Ishikawa (cell line): Measurements from ENCODE around the gene MAGI2.

Source experiments
- CEBPB ChIP-seq: IDR thresholded peaks from 2 replicates; pipeline ENCODE4 v1.6.1; 2012
- CREB1 ChIP-seq: IDR thresholded peaks from 2 replicates; pipeline ENCODE4 v1.6.1; 2012; ENCODE audit warnings: low read depth
- EGR1 ChIP-seq: IDR thresholded peaks from 2 replicates; pipeline ENCODE4 v1.6.1; 2012
- EP300 ChIP-seq: IDR thresholded peaks from 2 replicates; pipeline ENCODE4 v1.6.1; 2012; ENCODE audit warnings: borderline replicate concordance
- FOXM1 ChIP-seq: IDR thresholded peaks from 2 replicates; pipeline ENCODE4 v1.6.1; 2012; ENCODE audit warnings: low read depth, borderline replicate concordance
- MAX ChIP-seq: IDR thresholded peaks from 2 replicates; pipeline ENCODE4 v1.6.1; 2012
- NFIC ChIP-seq: IDR thresholded peaks from 2 replicates; pipeline ENCODE4 v1.6.1; 2012
- RAD21 ChIP-seq: IDR thresholded peaks from 2 replicates; pipeline ENCODE4 v1.6.1; 2012; ENCODE audit warnings: low read depth
- REST ChIP-seq: IDR thresholded peaks from 2 replicates; pipeline ENCODE4 v1.6.1; 2012; ENCODE audit warnings: low read depth, mild to moderate bottlenecking
- TAF1 ChIP-seq: IDR thresholded peaks from 2 replicates; pipeline ENCODE4 v1.6.1; 2012; ENCODE audit warnings: low read depth, mild to moderate bottlenecking
- TCF12 ChIP-seq: IDR thresholded peaks from 2 replicates; pipeline ENCODE4 v1.6.1; 2012; ENCODE audit warnings: low read depth
- TEAD4 ChIP-seq: IDR thresholded peaks from 2 replicates; pipeline ENCODE4 v1.6.1; 2012
- USF1 ChIP-seq: IDR thresholded peaks from 2 replicates; pipeline ENCODE4 v1.6.1; 2012
- YY1 ChIP-seq: IDR thresholded peaks from 2 replicates; pipeline ENCODE4 v1.6.1; 2012; ENCODE audit warnings: low read depth
- ZBTB7A ChIP-seq: IDR thresholded peaks from 2 replicates; pipeline ENCODE4 v1.6.1; 2012; ENCODE audit warnings: low read depth

The MAGI2 gene

GRCh38 chr7:78226059-78226719 lies 1227.3 kb downstream of the MAGI2 start:
- TF ChIP-seq RAD21 (peak; percentile 63), NFIC (no peak), TEAD4 (no peak), REST (no peak)

GRCh38 chr7:78225534-78225933 lies 1227.9 kb downstream of the MAGI2 start:
- TF ChIP-seq TEAD4 (no peak), FOXM1 (no peak), MAX (no peak), EP300 (no peak), ZBTB7A (no peak), EGR1 (no peak), YY1 (no peak), NFIC (no peak), RAD21 (no peak), CEBPB (no peak), TAF1 (no peak), REST (no peak), USF1 (no peak), TCF12 (no peak), CREB1 (no peak)

- TF ChIP-seq NFIC (no peak), TCF12 (no peak), EP300 (no peak), ZBTB7A (no peak), USF1 (no peak), CEBPB (no peak), TAF1 (no peak), REST (no peak), RAD21 (no peak), YY1 (no peak), CREB1 (no peak), TEAD4 (no peak), EGR1 (no peak)
Measured at GRCh38 chr7:78224923-78225322, 1228.5 kb downstream of the MAGI2 start.

GRCh38 chr7:78223598-78223997 lies 1229.9 kb downstream of the MAGI2 start:
- no peak for TF ChIP-seq TEAD4

- TF ChIP-seq REST (no peak), MAX (no peak)
Measured at GRCh38 chr7:78222001-78222751, 1231.3 kb downstream of the MAGI2 start.
